HG02588 (cell line): ENCODE results near the gene VWA3A.
"Not testable (repeated sequence)": the region's sequence is repeated elsewhere in the genome, so short reads cannot be mapped to it uniquely, and the experiment has no call there.

ENCODE experiments used
- ATAC-seq: cut with Tn5 transposase; IDR thresholded peaks from one replicate; pipeline ENCODE4 v1.9.1; 2021; ENCODE audit warnings: mild to moderate bottlenecking, moderate library complexity; ENCODE audit not compliant: unreplicated experiment

Gene VWA3A

GRCh38 chr16:22195695-22196558, 103.6 kb downstream of the VWA3A start:
- ATAC-seq, result peak; percentile 28

GRCh38 chr16:22196559-22197168, 104.3 kb downstream of the VWA3A start:
- ATAC-seq, result not testable (repeated sequence)

GRCh38 chr16:22198547-22199293, 106.4 kb downstream of the VWA3A start:
- no peak for ATAC-seq

GRCh38 chr16:22202261-22202637, 109.9 kb downstream of the VWA3A start:
- ATAC-seq, result no peak

GRCh38 chr16:22203091-22203490, 110.8 kb downstream of the VWA3A start:
- no peak for ATAC-seq

GRCh38 chr16:22204091-22204655, 111.8 kb downstream of the VWA3A start:
- ATAC-seq, result no peak

GRCh38 chr16:22205577-22206012, 113.3 kb downstream of the VWA3A start:
- ATAC-seq, result no peak

GRCh38 chr16:22206013-22206841, 113.9 kb downstream of the VWA3A start, which contains the start of gene EEF2K:
TSS of gene EEF2K (plus strand) at chr16:22206278. CDS start at chr16:22225730, 19,452 bp downstream.
- ATAC-seq, result peak; percentile 82
